SH-SY5Y (cell line): ENCODE data around the gene PKP4.

ENCODE experiments used
- GATA2 ChIP-seq: IDR thresholded peaks from 2 replicates; pipeline ENCODE4 v1.6.1; 2011; ENCODE audit warnings: mild to moderate bottlenecking, low read depth, low read length
- GATA3 ChIP-seq: IDR thresholded peaks from 2 replicates; pipeline ENCODE4 v1.6.1; 2011; ENCODE audit warnings: low read depth, mild to moderate bottlenecking, low read length, moderate library complexity

PKP4 gene

GRCh38 chr2:158505448-158505934, 48.7 kb downstream of the PKP4 start:
- TF ChIP-seq GATA3, result no peak
- TF ChIP-seq GATA2, result no peak

GRCh38 chr2:158507141-158507540, 50.4 kb downstream of the PKP4 start:
- TF ChIP-seq GATA2, result no peak
- TF ChIP-seq GATA3, result no peak

GRCh38 chr2:158507679-158508078, 50.9 kb downstream of the PKP4 start:
- TF ChIP-seq GATA3 (no peak), GATA2 (no peak)

DNA sequence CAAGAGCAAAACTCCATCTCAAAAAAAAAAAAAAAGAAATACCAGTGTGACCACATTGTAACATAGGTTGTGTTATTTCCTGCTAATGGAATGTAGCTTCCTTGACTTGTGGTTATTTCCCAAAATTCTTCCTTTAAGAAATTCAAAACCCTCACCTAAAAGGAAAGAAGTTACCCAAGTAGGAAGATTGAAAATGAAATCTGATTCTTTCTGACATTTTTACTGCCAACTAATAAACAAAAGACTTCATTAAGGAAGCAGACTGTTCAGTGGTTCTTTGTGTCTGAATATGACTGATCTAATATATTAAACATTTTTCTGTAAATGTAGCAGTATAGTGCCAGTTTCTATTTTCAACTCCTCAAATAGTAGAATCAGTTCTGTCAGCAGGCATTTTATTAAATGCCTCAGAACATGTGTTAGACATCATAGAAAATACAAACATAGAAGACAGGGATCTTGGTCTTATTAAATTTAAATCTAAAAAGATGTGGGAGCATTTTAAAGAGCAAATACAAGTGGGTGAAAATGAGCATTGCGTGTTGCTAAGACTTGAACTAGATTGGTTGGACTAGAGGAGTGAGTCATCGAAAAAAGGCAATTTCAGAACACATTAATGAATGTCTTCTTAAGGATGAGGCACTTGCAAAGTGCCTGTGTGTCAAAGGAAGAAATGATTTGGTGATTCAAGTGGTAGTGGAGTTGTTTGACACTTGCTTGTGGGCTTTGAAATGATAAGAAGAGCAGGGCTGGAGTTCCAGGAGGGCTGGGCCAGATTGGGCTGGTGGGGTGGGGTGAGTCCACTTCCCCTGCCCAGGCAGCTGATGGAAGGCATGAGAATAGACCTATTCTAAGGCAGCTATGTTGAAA, 53.4 kb downstream of the PKP4 start:
- TF ChIP-seq GATA3 (no peak), GATA2 (no peak)

DNA sequence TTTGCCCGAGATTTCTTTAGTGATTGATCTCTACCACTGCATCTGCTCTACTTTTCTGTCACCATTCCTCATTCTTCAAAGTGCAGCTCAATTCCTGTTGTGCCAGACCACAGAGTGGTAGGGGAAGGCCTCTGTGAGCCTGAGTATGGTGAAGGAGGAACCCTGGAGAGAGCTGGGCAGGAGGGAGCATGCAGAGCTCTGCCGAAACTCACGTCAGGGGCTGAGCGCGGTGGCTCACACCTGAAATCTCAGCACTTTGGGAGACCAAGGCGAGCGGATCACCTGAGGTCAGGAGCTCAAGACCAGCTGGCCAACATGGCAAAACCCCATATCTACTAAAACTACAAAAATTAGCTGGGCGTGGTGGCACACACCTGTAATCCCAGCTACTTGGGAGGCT, 54.1 kb downstream of the PKP4 start:
- no peak for TF ChIP-seq GATA2
- TF ChIP-seq GATA3, result no peak

- no peak for TF ChIP-seq GATA3
- TF ChIP-seq GATA2, result no peak
Measured at GRCh38 chr2:158511706-158512105, 55.0 kb downstream of the PKP4 start.

DNA sequence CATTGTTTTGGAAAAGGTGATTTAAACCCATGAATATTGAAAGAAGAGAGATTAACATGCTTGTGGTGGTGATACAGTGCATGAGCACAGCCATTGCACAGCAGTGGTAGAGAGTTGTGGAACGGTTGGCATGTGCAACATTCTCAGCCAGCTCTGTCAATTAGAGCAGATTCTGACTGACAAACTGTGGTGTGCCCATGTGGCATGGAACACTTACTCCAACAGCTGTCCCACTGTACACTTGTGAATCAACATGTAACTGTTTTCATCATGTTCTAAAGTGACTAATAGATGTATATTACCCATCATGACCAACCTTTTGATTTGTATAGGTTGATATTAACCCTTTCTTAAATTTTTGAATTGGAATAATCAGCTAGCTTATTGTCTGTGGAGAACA, 55.6 kb downstream of the PKP4 start:
- TF ChIP-seq GATA3, result no peak
- TF ChIP-seq GATA2, result no peak

DNA sequence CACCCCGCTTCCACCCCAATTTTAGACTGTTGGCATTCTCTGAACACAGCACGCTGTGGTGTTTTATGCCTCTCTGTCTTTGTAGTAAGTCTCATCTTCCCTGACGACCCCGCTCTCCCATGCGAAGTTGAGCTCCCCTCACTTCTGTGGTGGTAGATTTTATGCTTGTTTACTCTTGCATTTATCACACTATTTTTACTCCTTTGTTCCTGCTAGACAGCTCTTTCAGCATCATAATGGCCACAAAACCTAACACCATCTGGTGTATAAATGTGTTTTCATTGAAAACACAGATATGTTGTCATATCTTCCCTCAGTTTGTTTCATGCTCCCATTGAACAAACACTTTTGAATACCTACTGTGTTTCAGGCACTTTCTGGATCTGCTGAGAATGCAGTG, 57.1 kb downstream of the PKP4 start:
- no peak for TF ChIP-seq GATA2
- TF ChIP-seq GATA3, result no peak

- TF ChIP-seq GATA2 (no peak), GATA3 (no peak)
Measured at GRCh38 chr2:158518084-158518483, 61.3 kb downstream of the PKP4 start.

- TF ChIP-seq GATA3, result no peak
Measured at GRCh38 chr2:158519481-158519880, 62.7 kb downstream of the PKP4 start.

DNA sequence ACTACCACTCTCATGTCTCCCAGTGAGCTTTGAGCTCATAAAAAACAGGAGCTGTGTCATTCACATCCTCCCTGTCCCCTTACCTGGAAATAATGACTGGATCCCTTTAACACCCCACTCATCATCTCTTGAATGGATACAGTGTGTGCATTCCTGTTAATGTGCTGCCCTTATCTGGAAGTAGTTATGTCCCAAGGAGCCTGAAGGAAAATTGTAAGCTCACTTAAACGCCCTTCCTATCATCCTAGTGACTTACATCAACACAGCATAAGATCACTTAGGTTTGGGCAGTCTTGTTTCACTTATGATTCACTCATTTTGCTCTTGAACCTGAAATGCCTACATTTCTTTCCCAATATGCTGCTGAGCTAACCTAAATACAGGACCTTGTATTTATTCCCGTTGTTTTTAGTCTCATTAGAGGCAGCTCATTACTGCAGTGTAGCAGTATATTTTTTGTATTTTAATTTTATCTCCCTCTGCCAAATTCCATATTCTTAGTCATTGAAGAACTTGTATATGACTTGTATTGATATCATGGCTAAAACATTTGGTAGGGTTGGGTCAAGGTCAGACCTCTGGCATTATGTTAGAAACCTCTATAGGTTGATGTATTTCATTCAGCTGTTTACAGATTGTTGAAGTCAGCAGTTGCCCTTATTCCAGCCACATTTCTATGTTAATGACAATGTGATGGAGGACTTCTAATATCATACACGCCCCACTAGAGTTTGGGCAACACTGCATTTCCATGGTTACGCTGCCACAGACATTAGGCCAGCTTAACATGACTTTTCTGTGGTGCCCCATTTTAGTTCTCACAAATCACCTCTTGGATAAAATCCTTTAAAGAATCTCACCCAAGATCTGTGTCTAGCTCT, 72.9 kb downstream of the PKP4 start:
- TF ChIP-seq GATA3 (no peak), GATA2 (no peak)

- TF ChIP-seq GATA3, result no peak
- no peak for TF ChIP-seq GATA2
Measured at GRCh38 chr2:158530829-158531228, 74.1 kb downstream of the PKP4 start.

- TF ChIP-seq GATA2 (no peak), GATA3 (no peak)
Measured at GRCh38 chr2:158533009-158533408, 76.3 kb downstream of the PKP4 start.

GRCh38 chr2:158539176-158540005, 82.6 kb downstream of the PKP4 start:
- TF ChIP-seq GATA3 (no peak; the same call in 1 of the 2 replicates), GATA2 (peak; percentile 65; the same call in 1 of the 2 replicates)

DNA sequence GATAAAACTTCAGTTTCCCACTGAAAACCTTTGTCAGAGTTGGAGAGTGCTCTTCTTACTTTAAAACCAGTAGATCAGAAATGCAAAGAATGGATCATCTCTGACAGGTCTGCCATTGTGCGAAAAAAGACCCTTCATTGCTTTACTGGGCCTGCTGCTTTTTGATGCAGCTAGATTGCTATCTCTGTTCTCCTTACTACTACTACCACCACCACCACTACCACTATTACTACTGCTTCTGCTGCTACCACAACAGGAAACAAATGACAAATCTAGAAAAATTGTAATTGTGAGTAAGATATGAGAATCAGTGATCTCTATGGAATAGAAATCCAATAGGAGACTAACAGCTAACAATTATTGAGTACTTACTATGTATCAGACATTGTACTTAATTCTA, 85.8 kb downstream of the PKP4 start:
- no peak for TF ChIP-seq GATA2
- no peak for TF ChIP-seq GATA3

- TF ChIP-seq GATA3 (no peak), GATA2 (no peak)
Measured at GRCh38 chr2:158543957-158544356, 87.2 kb downstream of the PKP4 start.
